Bronchial epithelial cell (primary cell): ENCODE data around the gene C4BPB. TPM values are rescaled to one million over a fixed set of nuclear protein-coding genes. Genes with fewer than 3 reads are reported as not detected.

Experiments
- DNase-seq: peaks from one replicate; pipeline ENCODE4 v3.0.0-alpha.2; 2010; ENCODE audit warnings: low read depth
- FAIRE-seq: peaks from 2 replicates; lab custom pipeline; 2011; peaks lifted over from hg19 to GRCh38; lab: Jason Lieb, UNC
- H3K27me3 ChIP-seq: 2 replicates; pipeline ENCODE4 v1.5.1; 2011; ENCODE audit warnings: low read length; ENCODE audit not compliant: control insufficient read depth, insufficient read depth
- H3K36me3 ChIP-seq: 2 replicates; pipeline ENCODE4 v1.5.1; 2011; ENCODE audit warnings: low read length; ENCODE audit not compliant: control insufficient read depth, insufficient read depth
- H3K4me3 ChIP-seq: 2 replicates; pipeline ENCODE4 v1.5.1; 2011; ENCODE audit warnings: mild to moderate bottlenecking, low read depth, low read length, control low read depth
- CTCF ChIP-seq: IDR thresholded peaks from 2 replicates; pipeline ENCODE4 v1.5.1; 2011; ENCODE audit warnings: mild to moderate bottlenecking, moderate library complexity, low read length, control low read depth, inconsistent platforms; ENCODE audit not compliant: insufficient read depth, severe bottlenecking
- total RNA-seq: library from RNA; depleted of rRNA; stranded (reverse); fragments of >200 nt; gene quantifications from 2 replicates; pipeline ENCODE4 v1.2.1, GENCODE V29; 2014

C4BPB gene
- total RNA-seq, 1 donor from 2014 or later, result not detected

GRCh38 chr1:207115269-207115668 is 26.6 kb downstream of the C4BPB start:
- no peak for FAIRE-seq
- H3K4me3 ChIP-seq, result no peak overlapping the region
- no peaks in the 10 kb centered on the region for H3K36me3 ChIP-seq
- DNase-seq, result no peak
- no peak for TF ChIP-seq CTCF
- peaks cover 2% of the 10 kb centered on the region for H3K27me3 ChIP-seq

GRCh38 chr1:207124389-207124788 is 35.7 kb downstream of the C4BPB start:
- FAIRE-seq (no peak), DNase-seq (no peak)
- H3K36me3 ChIP-seq, result no peaks in the 10 kb centered on the region
- peaks cover 2% of the 10 kb centered on the region for H3K27me3 ChIP-seq
- H3K4me3 ChIP-seq, result no peak overlapping the region
- no peak for TF ChIP-seq CTCF

- Histone ChIP-seq H3K27me3 (peaks cover under 1% of the 10 kb centered on the region), H3K4me3 (no peak overlapping the region), H3K36me3 (no peaks in the 10 kb centered on the region)
- FAIRE-seq, result no peak
- DNase-seq, result no peak
- TF ChIP-seq CTCF, result no peak
Measured at GRCh38 chr1:207128336-207128921, 39.8 kb downstream of the C4BPB start.

GRCh38 chr1:207129053-207129452 is 40.4 kb downstream of the C4BPB start:
- DNase-seq (no peak), FAIRE-seq (no peak)
- no peak for TF ChIP-seq CTCF
- Histone ChIP-seq H3K36me3 (no peaks in the 10 kb centered on the region), H3K4me3 (no peak overlapping the region), H3K27me3 (no peaks in the 10 kb centered on the region)

GRCh38 chr1:207130252-207131036 is 41.8 kb downstream of the C4BPB start:
- FAIRE-seq (no peak), DNase-seq (no peak)
- Histone ChIP-seq H3K36me3 (no peaks in the 10 kb centered on the region), H3K27me3 (no peaks in the 10 kb centered on the region), H3K4me3 (no peak overlapping the region)
- no peak for TF ChIP-seq CTCF

GRCh38 chr1:207131163-207131562 is 42.5 kb downstream of the C4BPB start:
- FAIRE-seq (peak; percentile 84), DNase-seq (no peak)
- Histone ChIP-seq H3K4me3 (no peak overlapping the region), H3K36me3 (no peaks in the 10 kb centered on the region), H3K27me3 (no peaks in the 10 kb centered on the region)
- no peak for TF ChIP-seq CTCF
